SK-N-SH (cell line): ENCODE results near the gene VTN. TPM values are rescaled to one million over a fixed set of nuclear protein-coding genes. Genes with fewer than 3 reads are reported as not detected.

ENCODE experiments used
- CTCF ChIA-PET: fragments of 300-600, 350-600 bp; formaldehyde crosslinking; extraction: SDS; loops from one replicate; lab custom pipeline; 2021; lab: Yijun Ruan, JAX
- POLR2A ChIA-PET: fragments of 350-600 bp; sonication (Branson Sonifier 250); formaldehyde crosslinking; extraction: SDS; loops from one replicate; lab custom pipeline; 2020; ENCODE audit warnings: antibody characterized with exemption, inconsistent platforms; lab: Yijun Ruan, JAX
- DNase-seq: peaks from one replicate; pipeline ENCODE4 v3.0.0; 2012
- H2AFZ ChIP-seq: fragments of 200-600 bp; sonication (generic); 2 replicates; pipeline ENCODE4 v1.8.1; 2016; ENCODE audit warnings: antibody characterized with exemption, mild to moderate bottlenecking, low read depth
- H3F3A ChIP-seq: fragments of 200-600 bp; sonication (generic); replicated peaks from 2 replicates; pipeline ENCODE3; 2016; ENCODE audit warnings: antibody characterized with exemption, mild to moderate bottlenecking; ENCODE audit not compliant: insufficient read depth
- H3K27ac ChIP-seq, 2 experiments: fragments of 200-500 bp in 1 of 2; fragments of 200-600 bp in 1 of 2; sonication (Bioruptor generic) in 1 of 2; sonication (generic), shearing (Covaris generic) in 1 of 2; 2 replicates each; pipeline versions ENCODE4 v1.5.1 to v1.6.1; 2014 to 2016; ENCODE audit warnings: low read depth in 2 of 2, inconsistent platforms in 1 of 2, low read length in 1 of 2, mild to moderate bottlenecking in 1 of 2, mixed read lengths in 1 of 2
- H3K27me3 ChIP-seq: fragments of 200-600 bp; sonication (generic), shearing (Covaris generic); 2 replicates; pipeline ENCODE4 v1.6.1; 2016; ENCODE audit warnings: mixed run types; ENCODE audit not compliant: insufficient read depth
- H3K36me3 ChIP-seq, 2 experiments: fragments of 200-500 bp in 1 of 2; fragments of 200-600 bp in 1 of 2; sonication (Bioruptor generic) in 1 of 2; sonication (generic) in 1 of 2; replicated peaks in 1 of 2; 2 replicates each; pipeline versions ENCODE3 to v1.5.1; 2014 to 2016; ENCODE audit warnings: low read length in 1 of 2, mild to moderate bottlenecking in 1 of 2; ENCODE audit not compliant: insufficient read depth in 2 of 2, control insufficient read depth in 1 of 2
- H3K4me1 ChIP-seq, 2 experiments: fragments of 200-500 bp in 1 of 2; fragments of 200-600 bp in 1 of 2; sonication (Bioruptor generic) in 1 of 2; sonication (generic), shearing (Covaris generic) in 1 of 2; 2 replicates each; pipeline versions ENCODE4 v1.5.1 to v1.6.1; 2014 to 2016; ENCODE audit warnings: low read depth in 1 of 2, low read length in 1 of 2, mixed run types in 1 of 2; ENCODE audit not compliant: insufficient read depth in 2 of 2, control insufficient read depth in 1 of 2
- H3K4me2 ChIP-seq: fragments of 200-600 bp; sonication (generic), shearing (Covaris generic); 2 replicates; pipeline ENCODE4 v1.6.1; 2017; ENCODE audit warnings: mixed run types
- H3K4me3 ChIP-seq, 2 experiments: fragments of 200-500 bp in 1 of 2; fragments of 200-600 bp in 1 of 2; sonication (Bioruptor generic) in 1 of 2; sonication (generic), shearing (Covaris generic) in 1 of 2; 2 replicates each; pipeline versions ENCODE4 v1.5.1 to v1.8.1; 2014 to 2016; ENCODE audit warnings: low read depth in 2 of 2, inconsistent platforms in 1 of 2, low read length in 1 of 2, mild to moderate bottlenecking in 1 of 2, mixed read lengths in 1 of 2, moderate library complexity in 1 of 2
- H3K79me2 ChIP-seq: fragments of 200-600 bp; sonication (generic); 2 replicates; pipeline ENCODE4 v1.8.1; 2017; ENCODE audit warnings: mild to moderate bottlenecking; ENCODE audit not compliant: insufficient read depth
- H3K9ac ChIP-seq: fragments of 200-600 bp; sonication (generic); 2 replicates; pipeline ENCODE4 v1.6.1; 2017; ENCODE audit warnings: mixed run types
- H3K9me2 ChIP-seq: fragments of 200-600 bp; sonication (generic); 2 replicates; pipeline ENCODE4 v1.6.1; 2017; ENCODE audit warnings: mixed run types
- H3K9me3 ChIP-seq: fragments of 200-600 bp; sonication (generic); 2 replicates; pipeline ENCODE4 v1.6.1; 2017; ENCODE audit warnings: mixed run types, mild to moderate bottlenecking, moderate library complexity
- H4K20me1 ChIP-seq: fragments of 200-600 bp; sonication (generic); 2 replicates; pipeline ENCODE4 v1.6.1; 2017; ENCODE audit warnings: mild to moderate bottlenecking, mixed run types; ENCODE audit not compliant: insufficient read depth
- ELF1 ChIP-seq: IDR thresholded peaks from 2 replicates; pipeline ENCODE4 v1.4.0; 2012
- FOXM1 ChIP-seq: IDR thresholded peaks from 2 replicates; pipeline ENCODE4 v1.4.0; 2012; ENCODE audit warnings: low read depth, mild to moderate bottlenecking
- GABPA ChIP-seq: IDR thresholded peaks from 2 replicates; pipeline ENCODE4 v1.4.0; 2012; ENCODE audit warnings: low read depth, mild to moderate bottlenecking
- JUND ChIP-seq: IDR thresholded peaks from 2 replicates; pipeline ENCODE4 v1.4.0; 2012
- MEF2A ChIP-seq: IDR thresholded peaks from 2 replicates; pipeline ENCODE4 v1.4.0; 2012; ENCODE audit warnings: low read depth, borderline replicate concordance
- NRF1 ChIP-seq: IDR thresholded peaks from 2 replicates; pipeline ENCODE4 v1.6.1; 2012; ENCODE audit warnings: low read depth, mild to moderate bottlenecking, low read length
- POLR2AphosphoS5 ChIP-seq: IDR thresholded peaks from 2 replicates; pipeline ENCODE4 v1.6.1; 2012; ENCODE audit warnings: low read depth, low read length
- RAD21 ChIP-seq: IDR thresholded peaks from 2 replicates; pipeline ENCODE4 v1.6.1; 2012; ENCODE audit warnings: mild to moderate bottlenecking, low read length
- RXRA ChIP-seq: IDR thresholded peaks from 2 replicates; pipeline ENCODE4 v1.4.0; 2012; ENCODE audit warnings: low read depth, mild to moderate bottlenecking, borderline replicate concordance
- TEAD4 ChIP-seq: IDR thresholded peaks from 2 replicates; pipeline ENCODE4 v1.4.0; 2012; ENCODE audit warnings: mild to moderate bottlenecking, borderline replicate concordance; ENCODE audit not compliant: insufficient read depth
- WGBS: methylation state at CpG from one replicate; pipeline ENCODE4 v1.1.6; 2017; ENCODE audit warnings: low lambda C conversion rate; 5-methylcytosine and 5-hydroxymethylcytosine counted together
- polyA plus RNA-seq, 3 experiments: library from polyadenylated mRNA; depleted of rRNA; stranded (reverse); fragments of >200 nt; gene quantifications; 2 replicates each; pipeline ENCODE4 v1.2.3, GENCODE V29; 2012
- TF ChIP-seq, protein P1 (sequence below): IDR thresholded peaks from 2 replicates; pipeline ENCODE4 v1.4.0; 2012; ENCODE audit warnings: low read depth, borderline replicate concordance

VTN gene
- polyA plus RNA-seq, 1 of the 3 experiments (the other 2 are of a cell fraction): 1.2 TPM

GRCh38 chr17:28407974-28408306 is 37.8 kb upstream of the VTN start:
- H3K79me2 ChIP-seq: no peaks in the 10 kb centered on the region
- TF ChIP-seq ELF1 (no peak), MEF2A (no peak), NRF1 (no peak), RAD21 (no peak), POLR2AphosphoS5 (no peak)
- TF ChIP-seq, protein P1, sequence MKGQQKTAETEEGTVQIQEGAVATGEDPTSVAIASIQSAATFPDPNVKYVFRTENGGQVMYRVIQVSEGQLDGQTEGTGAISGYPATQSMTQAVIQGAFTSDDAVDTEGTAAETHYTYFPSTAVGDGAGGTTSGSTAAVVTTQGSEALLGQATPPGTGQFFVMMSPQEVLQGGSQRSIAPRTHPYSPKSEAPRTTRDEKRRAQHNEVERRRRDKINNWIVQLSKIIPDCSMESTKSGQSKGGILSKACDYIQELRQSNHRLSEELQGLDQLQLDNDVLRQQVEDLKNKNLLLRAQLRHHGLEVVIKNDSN: no peak
- H2AFZ ChIP-seq: no peak overlapping the region
- H4K20me1 ChIP-seq: no peaks in the 10 kb centered on the region
- peaks cover 0 to 5% of the 10 kb centered on the region in 2 experiments for H3K36me3 ChIP-seq
- no peak overlapping the region for H3K4me2 ChIP-seq
- H3K27me3 ChIP-seq: 0 out of 2 replicates have a peak, but pooled peaks cover 5% of the 10 kb centered on the region
- H3K4me1 ChIP-seq: peaks cover 10 to 16% of the 10 kb centered on the region in 2 experiments; a peak in 2 of 4 replicates
- CTCF ChIA-PET: interaction anchor here (4.2 kb wide), 1 partner anchor 9 kb away, joined by 23 read pairs; no protein-coding TSS in a partner anchor
- no peak overlapping the region for H3K9ac ChIP-seq
- no peak overlapping the region for H3K4me3 ChIP-seq
- H3K9me2 ChIP-seq: no peaks in the 10 kb centered on the region
- no peak for DNase-seq
- WGBS: 100% methylated on average over 1 of the region's 1 CpG
- no peak overlapping the region for H3K27ac ChIP-seq
- POLR2A ChIA-PET: no interaction called here
- H3K9me3 ChIP-seq: no peaks in the 10 kb centered on the region
- peaks cover 8% of the 10 kb centered on the region for H3F3A ChIP-seq

GRCh38 chr17:28407130-28407973 is 37.2 kb upstream of the VTN start:
- ChIA-PET CTCF (interaction anchor here (4.2 kb wide), 1 partner anchor 9 kb away, joined by 23 read pairs; no protein-coding TSS in a partner anchor), POLR2A (interaction anchor here (1.9 kb wide), 1 partner anchor 72 kb away, joined by 8 read pairs; the partner anchor contains the start of genes IFT20 and TNFAIP1)
- H3K9me2 ChIP-seq: no peaks in the 10 kb centered on the region
- H3K27ac ChIP-seq: no peak overlapping the region
- TF ChIP-seq ELF1: no peak
- no peak overlapping the region for H2AFZ ChIP-seq
- H4K20me1 ChIP-seq: no peaks in the 10 kb centered on the region
- no peak for DNase-seq
- H3K4me2 ChIP-seq: no peak overlapping the region
- H3K4me3 ChIP-seq: no peak overlapping the region
- H3K36me3 ChIP-seq: peaks cover 0 to 8% of the 10 kb centered on the region in 2 experiments
- 0 out of 2 replicates have a peak, but pooled peaks cover 5% of the 10 kb centered on the region for H3K27me3 ChIP-seq
- no peak overlapping the region for H3K9ac ChIP-seq
- no peaks in the 10 kb centered on the region for H3K79me2 ChIP-seq
- peaks cover 10 to 16% of the 10 kb centered on the region in 2 experiments; a peak in 2 of 4 replicates for H3K4me1 ChIP-seq
- H3K9me3 ChIP-seq: no peaks in the 10 kb centered on the region
- H3F3A ChIP-seq: peaks cover 8% of the 10 kb centered on the region
- WGBS: 83% methylated on average over 4 of the region's 5 CpGs

GRCh38 chr17:28406473-28406814 is 36.3 kb upstream of the VTN start:
- no peaks in the 10 kb centered on the region for H4K20me1 ChIP-seq
- 0 out of 2 replicates have a peak, but pooled peaks cover 4% of the 10 kb centered on the region for H3K27me3 ChIP-seq
- ChIA-PET POLR2A (interaction anchor here (1.9 to 2.4 kb wide), 2 partner anchors 26 to 71 kb away, joined by 8 to 11 read pairs; partner anchors contain the start of genes IFT20 and TNFAIP1), CTCF (interaction anchor here (1.0 to 4.2 kb wide), 3 partner anchors 10 to 85 kb away, joined by 3 to 23 read pairs (median 6); no protein-coding TSS in a partner anchor)
- WGBS: 32% methylated on average over 9 of the region's 9 CpGs
- H3K9me3 ChIP-seq: no peaks in the 10 kb centered on the region
- H3K9me2 ChIP-seq: no peaks in the 10 kb centered on the region
- H3K79me2 ChIP-seq: no peaks in the 10 kb centered on the region
- H3F3A ChIP-seq: peaks cover 8% of the 10 kb centered on the region
- peak overlapping the region in 1 of 2 experiments; percentile 56; a peak in 2 of 4 replicates for H3K27ac ChIP-seq
- H2AFZ ChIP-seq: peak overlapping the region; percentile 96
- H3K4me1 ChIP-seq: peaks cover 10 to 16% of the 10 kb centered on the region in 2 experiments; a peak in 2 of 4 replicates
- H3K4me3 ChIP-seq: peak overlapping the region; percentile 60 to 88
- peak; percentile 61 for DNase-seq
- no peak for TF ChIP-seq JUND
- TF ChIP-seq RXRA: no peak
- TF ChIP-seq FOXM1: no peak
- TF ChIP-seq TEAD4: no peak
- TF ChIP-seq GABPA: no peak
- TF ChIP-seq POLR2AphosphoS5: no peak
- no peak for TF ChIP-seq RAD21
- TF ChIP-seq, protein P1: no peak; the same call in 1 of the 2 replicates
- H3K36me3 ChIP-seq: peaks cover 0 to 17% of the 10 kb centered on the region in 2 experiments
- H3K4me2 ChIP-seq: peak overlapping the region; percentile 99
- H3K9ac ChIP-seq: peak overlapping the region; percentile 68; the same call in 1 of the 2 replicates
